ENCODE data around the gene PRKG2.
"Not testable (repeated sequence)": the region's sequence is repeated elsewhere in the genome, so short reads cannot be mapped to it uniquely, and the experiment has no call there.

PRKG2 gene

DNA sequence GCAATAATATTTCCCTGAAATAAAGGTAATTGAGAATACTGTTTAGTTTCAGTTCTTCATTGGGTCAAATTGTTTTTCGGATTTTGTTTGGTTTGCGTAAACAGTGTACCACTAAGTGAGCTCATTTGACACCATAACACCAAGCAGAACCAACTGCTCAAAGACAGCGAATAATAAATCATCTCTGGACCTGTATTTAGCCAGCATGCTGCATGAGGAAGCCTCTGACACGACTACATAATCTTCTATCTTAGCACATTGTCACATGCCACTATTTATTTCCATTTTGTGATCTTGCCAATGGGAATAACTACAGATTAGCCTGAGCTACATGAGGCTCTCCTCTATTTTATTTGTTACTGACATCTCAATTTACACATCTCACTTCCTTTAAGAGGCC, 12.1 kb upstream of the PRKG2 start:
- no peak overlapping the region for H3K4me3 ChIP-seq (ENCODE audit: severe bottlenecking)
- H3K4me1 ChIP-seq (ENCODE audit: insufficient read depth, poor library complexity, severe bottlenecking), result no peaks in the 10 kb centered on the region
- DNase-seq (ENCODE audit: low spot score) (no peak), ATAC-seq (ENCODE audit: low read depth) (no peak)
- H3K9me3 ChIP-seq (ENCODE audit: severe bottlenecking), result no peaks in the 10 kb centered on the region
- no peaks in the 10 kb centered on the region for H3K36me3 ChIP-seq (ENCODE audit: low read depth)
- H3K27me3 ChIP-seq (ENCODE audit: insufficient read depth, poor library complexity, severe bottlenecking), result no peaks in the 10 kb centered on the region
- H3K27ac ChIP-seq (ENCODE audit: poor library complexity, severe bottlenecking), result no peak overlapping the region
- TF ChIP-seq CTCF (IDR thresholded peaks at IDR 0.05; ENCODE audit: poor library complexity, severe bottlenecking), result no peak

- H3K9me3 ChIP-seq (ENCODE audit: severe bottlenecking), result no peaks in the 10 kb centered on the region
- no peaks in the 10 kb centered on the region for H3K36me3 ChIP-seq (ENCODE audit: low read depth)
- ATAC-seq (ENCODE audit: low read depth) (no peak), DNase-seq (ENCODE audit: low spot score) (no peak)
- no peak overlapping the region for H3K4me3 ChIP-seq (ENCODE audit: severe bottlenecking)
- no peaks in the 10 kb centered on the region for H3K27me3 ChIP-seq (ENCODE audit: insufficient read depth, poor library complexity, severe bottlenecking)
- no peak for TF ChIP-seq CTCF (IDR thresholded peaks at IDR 0.05; ENCODE audit: poor library complexity, severe bottlenecking)
- no peaks in the 10 kb centered on the region for H3K4me1 ChIP-seq (ENCODE audit: insufficient read depth, poor library complexity, severe bottlenecking)
- no peak overlapping the region for H3K27ac ChIP-seq (ENCODE audit: poor library complexity, severe bottlenecking)
These were observed 10.2 kb upstream of the PRKG2 start for GRCh38 chr4:81225252-81225651.

GRCh38 chr4:81222082-81222472, 7.1 kb upstream of the PRKG2 start:
- not testable (repeated sequence) for H3K27ac ChIP-seq (ENCODE audit: poor library complexity, severe bottlenecking); H3K36me3 ChIP-seq (ENCODE audit: low read depth); H3K27me3 ChIP-seq (ENCODE audit: insufficient read depth, poor library complexity, severe bottlenecking); DNase-seq (ENCODE audit: low spot score); H3K9me3 ChIP-seq (ENCODE audit: severe bottlenecking); H3K4me3 ChIP-seq (ENCODE audit: severe bottlenecking); ATAC-seq (ENCODE audit: low read depth); H3K4me1 ChIP-seq (ENCODE audit: insufficient read depth, poor library complexity, severe bottlenecking)

- no peak for TF ChIP-seq CTCF (IDR thresholded peaks at IDR 0.05; ENCODE audit: poor library complexity, severe bottlenecking)
- ATAC-seq (ENCODE audit: low read depth) (no peak), DNase-seq (ENCODE audit: low spot score) (no peak)
- no peaks in the 10 kb centered on the region for H3K9me3 ChIP-seq (ENCODE audit: severe bottlenecking)
- H3K36me3 ChIP-seq (ENCODE audit: low read depth), result no peaks in the 10 kb centered on the region
- no peaks in the 10 kb centered on the region for H3K4me1 ChIP-seq (ENCODE audit: insufficient read depth, poor library complexity, severe bottlenecking)
- H3K27me3 ChIP-seq (ENCODE audit: insufficient read depth, poor library complexity, severe bottlenecking), result no peaks in the 10 kb centered on the region
- no peak overlapping the region for H3K4me3 ChIP-seq (ENCODE audit: severe bottlenecking)
- no peak overlapping the region for H3K27ac ChIP-seq (ENCODE audit: poor library complexity, severe bottlenecking)
These were observed 6.5 kb upstream of the PRKG2 start for GRCh38 chr4:81221303-81222081.

GRCh38 chr4:81220271-81220670, 5.2 kb upstream of the PRKG2 start:
- no peak for DNase-seq (ENCODE audit: low spot score)
- Histone ChIP-seq H3K4me3 (ENCODE audit: severe bottlenecking) (no peak overlapping the region), H3K27ac (ENCODE audit: poor library complexity, severe bottlenecking) (no peak overlapping the region), H3K9me3 (ENCODE audit: severe bottlenecking) (no peaks in the 10 kb centered on the region), H3K4me1 (ENCODE audit: insufficient read depth, poor library complexity, severe bottlenecking) (no peaks in the 10 kb centered on the region), H3K27me3 (ENCODE audit: insufficient read depth, poor library complexity, severe bottlenecking) (peaks cover 6% of the 10 kb centered on the region), H3K36me3 (ENCODE audit: low read depth) (no peaks in the 10 kb centered on the region)
- TF ChIP-seq CTCF (IDR thresholded peaks at IDR 0.05; ENCODE audit: poor library complexity, severe bottlenecking), result no peak
- no peak for ATAC-seq (ENCODE audit: low read depth)
